OCI-LY1 (cell line): ENCODE measurements around the gene MCF2L.

Experiments used
- H2AFZ ChIP-seq: fragments of 200-600 bp; sonication (generic), shearing (Covaris generic); 2 replicates; pipeline ENCODE4 v1.6.0; 2014; ENCODE audit warnings: antibody characterized with exemption, mild to moderate bottlenecking, low read length
- H3F3A ChIP-seq: fragments of 200-600 bp; sonication (generic), shearing (Covaris generic); 2 replicates; pipeline ENCODE4 v1.6.0; 2014; ENCODE audit warnings: mild to moderate bottlenecking, antibody characterized with exemption, low read length, moderate library complexity; ENCODE audit not compliant: insufficient read depth
- H3K27ac ChIP-seq: fragments of 200-600 bp; sonication (generic); 2 replicates; pipeline ENCODE4 v1.5.1; 2014; ENCODE audit warnings: low read length, mixed run types, mild to moderate bottlenecking, low read depth; ENCODE audit not compliant: poor library complexity, severe bottlenecking
- H3K27me3 ChIP-seq: fragments of 200-600 bp; sonication (generic); 2 replicates; pipeline ENCODE4 v1.6.0; 2014; ENCODE audit warnings: antibody characterized with exemption, mild to moderate bottlenecking, low read length, moderate library complexity; ENCODE audit not compliant: insufficient read depth
- H3K36me3 ChIP-seq: fragments of 200-600 bp; sonication (generic); 2 replicates; pipeline ENCODE4 v1.6.1; 2014; ENCODE audit warnings: mild to moderate bottlenecking, antibody characterized with exemption, low read length, moderate library complexity, mixed read lengths; ENCODE audit not compliant: insufficient read depth
- H3K4me1 ChIP-seq: fragments of 200-600 bp; sonication (generic); 2 replicates; pipeline ENCODE4 v1.5.1; 2014; ENCODE audit warnings: mild to moderate bottlenecking, low read length, moderate library complexity; ENCODE audit not compliant: insufficient read depth, severe bottlenecking
- H3K4me2 ChIP-seq: fragments of 200-600 bp; sonication (generic), shearing (Covaris generic); 2 replicates; pipeline ENCODE4 v1.6.1; 2014; ENCODE audit warnings: low read length
- H3K4me3 ChIP-seq: fragments of 200-600 bp; sonication (generic); 2 replicates; pipeline ENCODE4 v1.5.1; 2014; ENCODE audit warnings: low read length, low read depth, mild to moderate bottlenecking, mixed read lengths; ENCODE audit not compliant: poor library complexity, severe bottlenecking
- H3K79me2 ChIP-seq: fragments of 200-600 bp; shearing (Covaris generic); 2 replicates; pipeline ENCODE4 v1.6.1; 2016; ENCODE audit warnings: mixed run types, low read length, mixed read lengths; ENCODE audit not compliant: insufficient read depth
- H3K9ac ChIP-seq: fragments of 200-600 bp; sonication (generic), shearing (Covaris generic); 2 replicates; pipeline ENCODE4 v1.6.1; 2014; ENCODE audit warnings: mild to moderate bottlenecking, low read length, mixed read lengths
- H3K9me2 ChIP-seq: fragments of 200-600 bp; sonication (generic), shearing (Covaris generic); 2 replicates; pipeline ENCODE4 v1.6.1; 2014; ENCODE audit warnings: low read depth, mild to moderate bottlenecking, low read length, mixed read lengths
- H3K9me3 ChIP-seq: fragments of 200-600 bp; shearing (Covaris generic); 2 replicates; pipeline ENCODE4 v1.6.1; 2014; ENCODE audit warnings: low read length, mixed read lengths
- H4K20me1 ChIP-seq: fragments of 200-600 bp; sonication (generic), shearing (Covaris generic); 2 replicates; pipeline ENCODE4 v1.6.0; 2016; ENCODE audit warnings: mild to moderate bottlenecking, low read length; ENCODE audit not compliant: insufficient read depth
- EZH2 ChIP-seq: fragments of 200-600 bp; sonication (generic), shearing (Covaris generic); IDR thresholded peaks from 2 replicates; pipeline ENCODE4 v1.8.0; 2017; ENCODE audit warnings: borderline replicate concordance, mixed run types, mild to moderate bottlenecking, antibody characterized with exemption, low read length, moderate library complexity, mixed read lengths
- TF ChIP-seq, protein P1 (sequence below): fragments of 200-600 bp; sonication (generic), shearing (Covaris generic); IDR thresholded peaks from 2 replicates; pipeline ENCODE4 v1.5.1; 2017; ENCODE audit warnings: mild to moderate bottlenecking, antibody characterized with exemption, low read length, moderate library complexity, mixed read lengths

The MCF2L gene

DNA sequence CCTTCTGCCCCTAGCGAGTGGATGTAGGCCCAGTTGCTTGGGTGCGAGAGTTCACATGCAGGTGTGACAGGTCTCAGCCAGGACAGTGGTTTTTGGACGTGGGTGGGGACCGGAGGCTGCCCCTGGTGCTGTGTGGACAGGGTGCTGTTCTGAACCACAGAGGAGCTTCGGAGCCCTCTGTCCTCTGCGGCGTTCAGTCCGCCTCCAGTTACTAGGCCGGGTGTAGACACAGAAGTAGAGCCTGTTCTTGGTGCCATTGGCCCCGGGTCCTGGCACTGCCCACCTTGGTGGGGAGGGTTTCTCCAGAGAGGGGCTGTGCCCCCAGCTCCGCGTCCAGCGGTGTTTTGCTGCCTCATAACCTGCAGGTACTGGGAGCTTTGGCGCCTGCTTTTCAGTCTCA is 52.4 kb downstream of the MCF2L start:
- Histone ChIP-seq H3K9me3 (no peaks in the 10 kb centered on the region), H4K20me1 (no peaks in the 10 kb centered on the region), H3K9ac (no peak overlapping the region), H3K79me2 (no peaks in the 10 kb centered on the region), H3K4me3 (no peak overlapping the region), H3K4me1 (no peaks in the 10 kb centered on the region), H3K27ac (no peak overlapping the region), H3F3A (no peaks in the 10 kb centered on the region), H3K27me3 (no peaks in the 10 kb centered on the region), H3K9me2 (no peaks in the 10 kb centered on the region), H2AFZ (no peak overlapping the region), H3K36me3 (no peaks in the 10 kb centered on the region), H3K4me2 (no peak overlapping the region)
- TF ChIP-seq, protein P1, sequence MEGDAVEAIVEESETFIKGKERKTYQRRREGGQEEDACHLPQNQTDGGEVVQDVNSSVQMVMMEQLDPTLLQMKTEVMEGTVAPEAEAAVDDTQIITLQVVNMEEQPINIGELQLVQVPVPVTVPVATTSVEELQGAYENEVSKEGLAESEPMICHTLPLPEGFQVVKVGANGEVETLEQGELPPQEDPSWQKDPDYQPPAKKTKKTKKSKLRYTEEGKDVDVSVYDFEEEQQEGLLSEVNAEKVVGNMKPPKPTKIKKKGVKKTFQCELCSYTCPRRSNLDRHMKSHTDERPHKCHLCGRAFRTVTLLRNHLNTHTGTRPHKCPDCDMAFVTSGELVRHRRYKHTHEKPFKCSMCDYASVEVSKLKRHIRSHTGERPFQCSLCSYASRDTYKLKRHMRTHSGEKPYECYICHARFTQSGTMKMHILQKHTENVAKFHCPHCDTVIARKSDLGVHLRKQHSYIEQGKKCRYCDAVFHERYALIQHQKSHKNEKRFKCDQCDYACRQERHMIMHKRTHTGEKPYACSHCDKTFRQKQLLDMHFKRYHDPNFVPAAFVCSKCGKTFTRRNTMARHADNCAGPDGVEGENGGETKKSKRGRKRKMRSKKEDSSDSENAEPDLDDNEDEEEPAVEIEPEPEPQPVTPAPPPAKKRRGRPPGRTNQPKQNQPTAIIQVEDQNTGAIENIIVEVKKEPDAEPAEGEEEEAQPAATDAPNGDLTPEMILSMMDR: no peak
- TF ChIP-seq EZH2: no peak

DNA sequence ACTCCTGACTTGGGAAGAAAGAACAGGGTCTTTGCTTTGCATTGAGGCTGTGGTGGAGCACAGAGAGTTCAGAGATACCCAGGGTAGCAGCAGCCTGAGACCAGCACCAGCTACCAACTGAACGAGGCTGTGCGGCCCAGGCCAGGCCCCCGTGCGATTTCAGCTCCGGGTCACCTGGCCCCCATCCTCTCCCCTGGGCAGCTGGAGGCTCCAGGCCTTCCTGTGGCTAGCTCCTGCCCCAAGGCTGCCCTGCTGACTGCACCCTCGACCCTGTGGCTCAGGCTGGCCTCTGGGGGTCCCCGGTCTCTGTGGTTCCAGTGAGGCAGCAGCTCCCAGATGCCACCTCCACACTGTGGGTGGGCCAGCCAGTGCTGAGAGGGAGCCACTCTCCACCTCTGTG is 52.8 kb downstream of the MCF2L start:
- Histone ChIP-seq H3K79me2 (no peaks in the 10 kb centered on the region), H3F3A (no peaks in the 10 kb centered on the region), H3K27ac (no peak overlapping the region), H3K9me3 (no peaks in the 10 kb centered on the region), H3K36me3 (no peaks in the 10 kb centered on the region), H3K4me3 (no peak overlapping the region), H3K9me2 (no peaks in the 10 kb centered on the region), H3K9ac (no peak overlapping the region), H2AFZ (no peak overlapping the region), H3K27me3 (no peaks in the 10 kb centered on the region), H3K4me1 (no peaks in the 10 kb centered on the region), H3K4me2 (no peak overlapping the region), H4K20me1 (no peaks in the 10 kb centered on the region)
- TF ChIP-seq EZH2: no peak
- TF ChIP-seq, protein P1: no peak

DNA sequence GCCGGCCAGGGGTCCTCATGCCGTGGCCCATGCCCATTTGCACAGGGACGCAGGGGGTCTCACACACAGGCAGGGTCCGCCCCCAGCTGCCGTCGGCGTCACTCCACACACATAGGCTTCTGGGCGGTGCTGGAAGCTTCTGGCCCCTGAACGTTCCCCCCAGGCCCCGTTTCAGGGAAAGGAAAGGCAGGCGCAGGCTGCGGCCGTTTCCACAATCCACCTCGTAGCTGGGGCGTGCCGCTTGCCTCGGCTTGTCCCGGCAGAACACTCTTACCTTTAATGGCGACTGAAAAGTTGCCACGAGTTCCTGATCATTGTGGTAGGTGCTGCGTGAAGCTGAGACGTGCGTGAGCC is 53.4 kb downstream of the MCF2L start:
- Histone ChIP-seq H3K9me3 (no peaks in the 10 kb centered on the region), H3K9me2 (no peaks in the 10 kb centered on the region), H3K4me3 (no peak overlapping the region), H3K79me2 (no peaks in the 10 kb centered on the region), H3K4me1 (no peaks in the 10 kb centered on the region), H3F3A (no peaks in the 10 kb centered on the region), H3K9ac (no peak overlapping the region), H3K27me3 (no peaks in the 10 kb centered on the region), H4K20me1 (no peaks in the 10 kb centered on the region), H2AFZ (no peak overlapping the region), H3K27ac (no peak overlapping the region), H3K4me2 (no peak overlapping the region), H3K36me3 (no peaks in the 10 kb centered on the region)
- TF ChIP-seq, protein P1: no peak
- no peak for TF ChIP-seq EZH2
